C4-2B (cell line): Measurements from ENCODE around the gene CD48.

Source experiments
- ZFX ChIP-seq: fragments of 450-650 bp; IDR thresholded peaks from 2 replicates; pipeline ENCODE4 v1.6.1; 2017
- TF ChIP-seq, protein P1 (sequence below): fragments of 450-650 bp; conservative IDR thresholded peaks from 2 replicates; pipeline ENCODE4 v1.5.1; 2017; ENCODE audit warnings: mild to moderate bottlenecking

DNA sequence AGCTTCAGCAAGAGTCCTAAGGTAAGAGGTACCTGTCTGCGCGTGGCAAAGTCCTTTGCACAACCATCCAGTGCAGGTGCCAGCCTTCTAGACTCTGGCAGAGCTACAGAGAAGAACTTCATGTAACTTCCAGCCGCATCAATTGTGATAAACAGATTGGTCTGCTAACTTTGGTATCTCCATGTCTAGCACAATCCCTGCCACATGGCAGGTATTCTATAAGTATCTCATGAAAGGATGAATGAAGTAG lies 29.8 kb downstream of the CD48 start:
- TF ChIP-seq, protein P1, sequence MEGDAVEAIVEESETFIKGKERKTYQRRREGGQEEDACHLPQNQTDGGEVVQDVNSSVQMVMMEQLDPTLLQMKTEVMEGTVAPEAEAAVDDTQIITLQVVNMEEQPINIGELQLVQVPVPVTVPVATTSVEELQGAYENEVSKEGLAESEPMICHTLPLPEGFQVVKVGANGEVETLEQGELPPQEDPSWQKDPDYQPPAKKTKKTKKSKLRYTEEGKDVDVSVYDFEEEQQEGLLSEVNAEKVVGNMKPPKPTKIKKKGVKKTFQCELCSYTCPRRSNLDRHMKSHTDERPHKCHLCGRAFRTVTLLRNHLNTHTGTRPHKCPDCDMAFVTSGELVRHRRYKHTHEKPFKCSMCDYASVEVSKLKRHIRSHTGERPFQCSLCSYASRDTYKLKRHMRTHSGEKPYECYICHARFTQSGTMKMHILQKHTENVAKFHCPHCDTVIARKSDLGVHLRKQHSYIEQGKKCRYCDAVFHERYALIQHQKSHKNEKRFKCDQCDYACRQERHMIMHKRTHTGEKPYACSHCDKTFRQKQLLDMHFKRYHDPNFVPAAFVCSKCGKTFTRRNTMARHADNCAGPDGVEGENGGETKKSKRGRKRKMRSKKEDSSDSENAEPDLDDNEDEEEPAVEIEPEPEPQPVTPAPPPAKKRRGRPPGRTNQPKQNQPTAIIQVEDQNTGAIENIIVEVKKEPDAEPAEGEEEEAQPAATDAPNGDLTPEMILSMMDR: no peak
- TF ChIP-seq ZFX: no peak
